SK-N-SH (cell line): ENCODE measurements around the gene CALML4. TPM values are rescaled to one million over a fixed set of nuclear protein-coding genes. Genes with fewer than 3 reads are reported as not detected.
A peak's percentile ranks its signal among the peaks of the same experiment; 100 is the strongest.
"Not testable (repeated sequence)": the region's sequence is repeated elsewhere in the genome, so short reads cannot be mapped to it uniquely, and the experiment has no call there.

Experiments used
- CTCF ChIA-PET: fragments of 300-600, 350-600 bp; formaldehyde crosslinking; extraction: SDS; loops from one replicate; lab custom pipeline; 2021; lab: Yijun Ruan, JAX
- POLR2A ChIA-PET: fragments of 350-600 bp; sonication (Branson Sonifier 250); formaldehyde crosslinking; extraction: SDS; loops from one replicate; lab custom pipeline; 2020; ENCODE audit warnings: antibody characterized with exemption, inconsistent platforms; lab: Yijun Ruan, JAX
- DNase-seq: peaks from one replicate; pipeline ENCODE4 v3.0.0; 2012
- H2AFZ ChIP-seq: fragments of 200-600 bp; sonication (generic); 2 replicates; pipeline ENCODE4 v1.8.1; 2016; ENCODE audit warnings: antibody characterized with exemption, mild to moderate bottlenecking, low read depth
- H3F3A ChIP-seq: fragments of 200-600 bp; sonication (generic); replicated peaks from 2 replicates; pipeline ENCODE3; 2016; ENCODE audit warnings: antibody characterized with exemption, mild to moderate bottlenecking; ENCODE audit not compliant: insufficient read depth
- H3K27ac ChIP-seq, 2 experiments: fragments of 200-500 bp in 1 of 2; fragments of 200-600 bp in 1 of 2; sonication (Bioruptor generic) in 1 of 2; sonication (generic), shearing (Covaris generic) in 1 of 2; 2 replicates each; pipeline versions ENCODE4 v1.5.1 to v1.6.1; 2014 to 2016; ENCODE audit warnings: low read depth in 2 of 2, inconsistent platforms in 1 of 2, low read length in 1 of 2, mild to moderate bottlenecking in 1 of 2, mixed read lengths in 1 of 2
- H3K27me3 ChIP-seq: fragments of 200-600 bp; sonication (generic), shearing (Covaris generic); 2 replicates; pipeline ENCODE4 v1.6.1; 2016; ENCODE audit warnings: mixed run types; ENCODE audit not compliant: insufficient read depth
- H3K36me3 ChIP-seq, 2 experiments: fragments of 200-500 bp in 1 of 2; fragments of 200-600 bp in 1 of 2; sonication (Bioruptor generic) in 1 of 2; sonication (generic) in 1 of 2; replicated peaks in 1 of 2; 2 replicates each; pipeline versions ENCODE3 to v1.5.1; 2014 to 2016; ENCODE audit warnings: low read length in 1 of 2, mild to moderate bottlenecking in 1 of 2; ENCODE audit not compliant: insufficient read depth in 2 of 2, control insufficient read depth in 1 of 2
- H3K4me1 ChIP-seq, 2 experiments: fragments of 200-500 bp in 1 of 2; fragments of 200-600 bp in 1 of 2; sonication (Bioruptor generic) in 1 of 2; sonication (generic), shearing (Covaris generic) in 1 of 2; 2 replicates each; pipeline versions ENCODE4 v1.5.1 to v1.6.1; 2014 to 2016; ENCODE audit warnings: low read depth in 1 of 2, low read length in 1 of 2, mixed run types in 1 of 2; ENCODE audit not compliant: insufficient read depth in 2 of 2, control insufficient read depth in 1 of 2
- H3K4me2 ChIP-seq: fragments of 200-600 bp; sonication (generic), shearing (Covaris generic); 2 replicates; pipeline ENCODE4 v1.6.1; 2017; ENCODE audit warnings: mixed run types
- H3K4me3 ChIP-seq, 2 experiments: fragments of 200-500 bp in 1 of 2; fragments of 200-600 bp in 1 of 2; sonication (Bioruptor generic) in 1 of 2; sonication (generic), shearing (Covaris generic) in 1 of 2; 2 replicates each; pipeline versions ENCODE4 v1.5.1 to v1.8.1; 2014 to 2016; ENCODE audit warnings: low read depth in 2 of 2, inconsistent platforms in 1 of 2, low read length in 1 of 2, mild to moderate bottlenecking in 1 of 2, mixed read lengths in 1 of 2, moderate library complexity in 1 of 2
- H3K79me2 ChIP-seq: fragments of 200-600 bp; sonication (generic); 2 replicates; pipeline ENCODE4 v1.8.1; 2017; ENCODE audit warnings: mild to moderate bottlenecking; ENCODE audit not compliant: insufficient read depth
- H3K9ac ChIP-seq: fragments of 200-600 bp; sonication (generic); 2 replicates; pipeline ENCODE4 v1.6.1; 2017; ENCODE audit warnings: mixed run types
- H3K9me2 ChIP-seq: fragments of 200-600 bp; sonication (generic); 2 replicates; pipeline ENCODE4 v1.6.1; 2017; ENCODE audit warnings: mixed run types
- H3K9me3 ChIP-seq: fragments of 200-600 bp; sonication (generic); 2 replicates; pipeline ENCODE4 v1.6.1; 2017; ENCODE audit warnings: mixed run types, mild to moderate bottlenecking, moderate library complexity
- H4K20me1 ChIP-seq: fragments of 200-600 bp; sonication (generic); 2 replicates; pipeline ENCODE4 v1.6.1; 2017; ENCODE audit warnings: mild to moderate bottlenecking, mixed run types; ENCODE audit not compliant: insufficient read depth
- CTCF ChIP-seq: fragments of 200-600 bp; sonication (generic); IDR thresholded peaks from 2 replicates; pipeline ENCODE4 v1.6.1; 2017; ENCODE audit warnings: antibody characterized with exemption, mild to moderate bottlenecking, moderate library complexity
- ELF1 ChIP-seq: IDR thresholded peaks from 2 replicates; pipeline ENCODE4 v1.4.0; 2012
- FOSL2 ChIP-seq: IDR thresholded peaks from 2 replicates; pipeline ENCODE4 v1.4.0; 2012; ENCODE audit warnings: low read depth, mild to moderate bottlenecking, moderate library complexity, borderline replicate concordance
- GATA2 ChIP-seq: sonication (generic); formaldehyde crosslinking; IDR thresholded peaks from 2 replicates; pipeline ENCODE4 v1.5.0; 2020; ENCODE audit warnings: mild to moderate bottlenecking, missing genetic modification reagents
- NFIC ChIP-seq: IDR thresholded peaks from 2 replicates; pipeline ENCODE4 v1.4.0; 2012; ENCODE audit warnings: borderline replicate concordance
- PBX3 ChIP-seq: IDR thresholded peaks from 2 replicates; pipeline ENCODE4; 2012
- ZBTB33 ChIP-seq: IDR thresholded peaks from 2 replicates; pipeline ENCODE4 v1.4.0; 2012; ENCODE audit warnings: low read depth, borderline replicate concordance
- WGBS: methylation state at CpG from one replicate; pipeline ENCODE4 v1.1.6; 2017; ENCODE audit warnings: low lambda C conversion rate; 5-methylcytosine and 5-hydroxymethylcytosine counted together
- polyA plus RNA-seq, 3 experiments: library from polyadenylated mRNA; depleted of rRNA; stranded (reverse); fragments of >200 nt; gene quantifications; 2 replicates each; pipeline ENCODE4 v1.2.3, GENCODE V29; 2012

The CALML4 gene
- polyA plus RNA-seq, 1 of the 3 experiments (the other 2 are of a cell fraction) = 3.1 TPM

- Histone ChIP-seq H3K79me2 (peaks cover 69% of the 10 kb centered on the region), H3K36me3 (peaks cover 5 to 12% of the 10 kb centered on the region in 2 experiments)
- POLR2A ChIA-PET, H2AFZ ChIP-seq, H3K4me2 ChIP-seq, H3K27ac ChIP-seq, H3K27me3 ChIP-seq, H3F3A ChIP-seq, H3K4me3 ChIP-seq, H4K20me1 ChIP-seq, H3K4me1 ChIP-seq, H3K9ac ChIP-seq, DNase-seq, H3K9me3 ChIP-seq, H3K9me2 ChIP-seq: not testable (repeated sequence)
- CTCF ChIA-PET = interaction anchor here (3.4 kb wide), 1 partner anchor 359 kb away, joined by 10 read pairs; no protein-coding TSS in a partner anchor
- WGBS = 79% methylated on average over 10 of the region's 55 CpGs
Measured at GRCh38 chr15:68221530-68222431, 16.6 kb upstream of the CALML4 start.

- peak; percentile 47 for DNase-seq
- peaks cover 62% of the 10 kb centered on the region for H3K79me2 ChIP-seq
Measured at GRCh38 chr15:68220967-68221366, 15.8 kb upstream of the CALML4 start.

More at GRCh38 chr15:68220967-68221366, 15.8 kb upstream of the CALML4 start:
- Histone ChIP-seq H3K9ac (no peak overlapping the region), H2AFZ (no peak overlapping the region), H3F3A (peaks cover 4% of the 10 kb centered on the region), H3K9me2 (no peaks in the 10 kb centered on the region)
- 95% methylated on average over 6 of the region's 6 CpGs for WGBS
- POLR2A ChIA-PET = no interaction called here
- TF ChIP-seq FOSL2 = no peak
- 0 out of 2 replicates have a peak, but pooled peaks have one; percentile 21 for TF ChIP-seq GATA2 (CRISPR knock-in tag)
- no peak for TF ChIP-seq ZBTB33
- TF ChIP-seq PBX3 = no peak
- TF ChIP-seq CTCF = no peak
- no peak for TF ChIP-seq ELF1
- TF ChIP-seq NFIC = no peak
- TF ChIP-seq, all 33 proteins: peak for 1
- no peaks in the 10 kb centered on the region for H3K4me1 ChIP-seq
- H4K20me1 ChIP-seq = 0 out of 2 replicates have a peak, but pooled peaks cover 2% of the 10 kb centered on the region
- H3K27ac ChIP-seq = no peak overlapping the region
- CTCF ChIA-PET = interaction anchor here (1.8 to 3.4 kb wide), 3 partner anchors 9 to 358 kb away, joined by 7 to 23 read pairs (median 10); partner anchors contain the start of gene CLN6
- no peaks in the 10 kb centered on the region for H3K9me3 ChIP-seq
- H3K36me3 ChIP-seq = peaks cover 5 to 13% of the 10 kb centered on the region in 2 experiments
- H3K4me2 ChIP-seq = no peak overlapping the region
- no peak overlapping the region for H3K4me3 ChIP-seq
- H3K27me3 ChIP-seq = no peaks in the 10 kb centered on the region
